IPS DF 4.7 (cell line): ENCODE results near the gene NIN.

Source experiments
- DNase-seq: peaks from one replicate; pipeline ENCODE4 v3.0.0-alpha.2; 2013; ENCODE audit warnings: low spot score; ENCODE audit errors: extremely low read depth

Gene NIN

GRCh38 chr14:50762931-50763300 is 68.0 kb downstream of the NIN start:
- DNase-seq: no peak

DNA sequence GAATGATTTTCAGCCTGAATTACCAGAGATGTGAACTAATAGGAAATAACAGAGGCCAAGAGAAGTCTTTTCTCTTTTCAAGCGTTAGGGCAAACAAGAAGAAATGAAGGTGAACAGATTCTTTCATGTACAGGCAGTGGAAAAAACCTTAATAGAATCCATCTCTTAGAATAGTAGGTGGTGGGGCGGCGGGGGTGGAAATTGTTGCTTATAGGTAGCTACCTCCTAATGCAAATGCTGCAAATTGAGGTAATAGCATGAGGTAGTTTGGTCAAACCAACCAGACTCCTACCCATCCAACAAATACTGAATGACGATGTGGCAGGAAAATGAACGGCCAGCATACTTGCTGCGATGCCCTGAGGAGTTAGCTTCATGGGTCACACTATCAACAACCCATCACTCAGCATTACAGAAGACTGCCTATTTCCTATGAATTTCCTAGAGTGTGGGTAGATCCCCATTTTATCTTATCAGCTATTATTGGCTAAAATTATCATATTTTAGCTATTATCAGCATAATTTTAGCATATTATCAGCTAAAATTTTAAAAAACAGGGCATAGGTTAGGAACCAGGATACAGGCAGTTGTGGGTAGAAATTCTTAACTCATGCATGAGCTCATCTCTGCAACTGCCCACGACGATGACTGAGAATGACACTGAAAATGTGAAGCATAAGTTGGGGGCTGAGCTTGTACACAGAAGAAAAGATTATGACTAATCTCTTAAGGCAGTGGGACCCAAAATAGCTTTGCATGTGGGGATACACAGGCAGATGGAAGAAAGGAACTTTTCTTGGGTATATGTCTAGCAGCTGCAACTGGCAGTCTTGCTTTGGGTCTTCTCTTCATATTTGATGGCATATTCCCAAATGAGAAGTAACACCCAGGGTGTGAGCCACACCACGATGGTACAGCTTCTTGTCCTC is 68.7 kb downstream of the NIN start:
- DNase-seq: no peak

GRCh38 chr14:50759800-50760543 is 71.0 kb downstream of the NIN start:
- DNase-seq: no peak

DNA sequence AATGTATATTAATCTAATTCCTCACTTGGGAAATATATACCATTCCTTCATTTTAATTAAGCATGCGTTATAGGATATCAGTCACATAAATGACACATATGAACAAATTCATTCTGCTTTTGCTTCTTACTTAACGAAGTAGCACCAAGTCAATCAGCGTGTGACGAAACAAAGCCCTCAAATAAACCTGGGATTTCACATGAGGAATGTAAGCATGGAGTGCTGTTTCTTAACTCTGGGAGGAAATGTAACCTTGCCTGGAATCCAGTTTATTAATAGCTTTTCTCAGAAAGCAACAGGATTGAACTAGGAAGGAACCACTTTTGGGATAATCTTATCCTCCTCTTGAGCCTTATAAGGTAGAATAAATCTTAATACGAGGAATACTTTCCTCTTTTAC is 72.0 kb downstream of the NIN start:
- no peak for DNase-seq

GRCh38 chr14:50758305-50758704 is 72.7 kb downstream of the NIN start:
- DNase-seq: no peak

GRCh38 chr14:50757702-50758101 is 73.3 kb downstream of the NIN start:
- no peak for DNase-seq

DNA sequence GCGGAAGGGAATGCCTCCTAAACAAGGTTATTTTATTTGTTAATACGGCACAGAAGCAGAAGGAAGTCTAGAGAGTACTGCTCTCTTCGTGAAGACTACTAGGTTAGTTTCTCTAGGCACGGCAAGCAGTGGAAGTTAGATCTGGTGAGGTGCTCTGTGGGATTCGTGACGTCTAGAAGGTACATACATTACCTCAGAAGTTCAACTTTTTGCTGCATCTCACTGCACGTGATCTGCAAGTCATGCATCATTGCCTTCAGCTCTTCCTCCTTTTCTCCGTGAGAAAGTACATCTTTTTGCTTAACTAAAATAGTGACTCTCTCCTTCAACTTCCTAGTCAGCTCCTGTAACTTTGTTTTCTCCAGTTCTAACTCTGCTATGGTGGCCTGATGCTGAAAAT is 74.7 kb downstream of the NIN start:
- no peak for DNase-seq

DNA sequence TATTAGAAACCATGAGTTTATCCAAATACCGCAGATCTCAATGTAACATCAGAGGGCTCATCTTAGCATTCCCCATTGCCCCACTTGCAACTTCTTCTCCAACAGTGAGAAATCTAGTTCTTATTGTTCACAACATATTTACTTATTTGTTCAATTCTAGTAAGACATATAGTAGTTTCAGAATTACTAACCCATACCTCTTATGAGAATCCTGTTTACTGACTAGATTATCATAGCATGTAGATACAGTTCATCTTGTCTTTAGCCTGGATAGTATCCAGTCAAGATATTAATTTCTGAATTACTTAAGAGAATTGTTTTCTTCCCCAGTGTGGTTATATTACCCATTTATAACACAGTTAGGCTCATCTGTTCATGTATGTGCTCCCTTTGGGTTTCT is 80.6 kb downstream of the NIN start:
- no peak for DNase-seq

- DNase-seq: no peak
Measured at GRCh38 chr14:50745401-50746058, 85.4 kb downstream of the NIN start.

DNA sequence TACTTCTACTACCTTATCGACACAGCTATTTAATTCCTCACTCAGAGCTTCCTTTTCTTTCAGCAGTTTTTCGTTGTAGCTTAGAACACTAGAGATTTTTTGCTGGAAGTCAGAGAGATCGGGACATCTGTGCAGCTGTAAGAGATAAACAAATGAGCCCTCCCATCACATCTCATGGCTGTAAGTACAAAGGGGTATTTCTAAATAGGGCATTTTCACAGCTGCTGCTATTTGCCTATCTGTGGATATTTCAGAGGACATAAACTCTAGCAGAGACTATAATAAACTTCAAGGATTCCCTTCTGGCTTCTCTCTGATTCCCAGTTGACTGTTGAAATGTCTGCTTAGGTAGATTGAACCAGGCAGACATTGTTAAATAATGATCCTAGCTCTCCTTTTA is 86.7 kb downstream of the NIN start:
- no peak for DNase-seq

GRCh38 chr14:50741567-50741966 is 89.4 kb downstream of the NIN start:
- no peak for DNase-seq

DNA sequence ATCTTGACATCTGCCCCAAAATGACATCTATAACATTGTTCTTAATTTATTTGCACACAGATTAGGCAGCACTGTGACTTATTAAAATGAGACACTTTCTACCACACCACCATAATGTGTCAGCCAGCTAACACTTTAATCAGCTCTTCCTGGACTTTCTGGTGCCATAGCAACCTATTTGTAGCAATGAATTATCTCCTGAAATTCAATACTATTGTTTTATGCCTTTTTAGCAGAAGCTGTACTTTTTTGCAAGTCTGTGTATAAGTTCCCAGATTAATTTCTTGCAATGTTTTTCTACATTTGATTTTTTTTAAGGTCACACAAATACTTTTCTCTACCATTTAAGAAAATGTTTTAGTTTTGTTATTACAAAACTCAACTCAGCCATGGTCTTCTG is 90.1 kb downstream of the NIN start:
- no peak for DNase-seq

DNA sequence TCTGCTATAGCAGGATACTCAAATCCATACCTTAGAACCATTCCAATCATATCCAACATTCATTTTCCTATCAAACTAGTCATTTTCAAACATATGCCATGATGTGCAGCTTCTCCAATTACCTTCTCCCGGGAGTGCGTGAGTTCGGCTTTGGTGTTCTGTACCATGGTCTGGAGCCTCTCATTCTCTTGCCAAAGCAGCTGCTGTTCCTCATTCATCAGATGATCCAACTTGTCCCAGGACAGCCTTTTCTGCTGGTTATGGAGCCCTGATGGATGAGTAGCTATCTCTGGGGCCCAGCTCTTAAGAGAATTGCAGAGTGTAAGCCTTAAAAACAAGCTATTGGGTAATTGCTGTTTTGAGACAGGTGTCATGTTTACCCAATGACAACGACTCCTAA is 91.8 kb downstream of the NIN start:
- no peak for DNase-seq

GRCh38 chr14:50736932-50737419 is 94.0 kb downstream of the NIN start:
- no peak for DNase-seq

GRCh38 chr14:50734950-50735695 is 95.8 kb downstream of the NIN start:
- DNase-seq: no peak

DNA sequence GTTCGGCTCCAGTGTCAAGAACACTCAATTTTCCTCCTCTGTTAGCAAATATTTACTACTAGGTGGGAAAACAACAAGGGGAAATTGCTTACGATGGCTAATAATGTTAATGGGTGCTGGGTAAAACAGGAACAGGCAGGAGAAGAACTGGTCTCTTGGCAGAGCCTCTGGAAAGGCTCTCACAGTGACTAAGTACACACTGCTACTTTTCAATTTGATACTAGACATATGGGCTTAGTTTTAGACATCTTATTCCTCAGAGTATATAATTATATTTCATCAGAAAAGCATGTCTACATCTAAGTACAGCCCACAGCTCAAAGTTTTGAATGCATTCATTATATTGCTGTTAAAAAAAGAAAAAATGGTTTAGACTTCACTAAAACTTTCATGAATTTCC is 97.5 kb downstream of the NIN start:
- no peak for DNase-seq

DNA sequence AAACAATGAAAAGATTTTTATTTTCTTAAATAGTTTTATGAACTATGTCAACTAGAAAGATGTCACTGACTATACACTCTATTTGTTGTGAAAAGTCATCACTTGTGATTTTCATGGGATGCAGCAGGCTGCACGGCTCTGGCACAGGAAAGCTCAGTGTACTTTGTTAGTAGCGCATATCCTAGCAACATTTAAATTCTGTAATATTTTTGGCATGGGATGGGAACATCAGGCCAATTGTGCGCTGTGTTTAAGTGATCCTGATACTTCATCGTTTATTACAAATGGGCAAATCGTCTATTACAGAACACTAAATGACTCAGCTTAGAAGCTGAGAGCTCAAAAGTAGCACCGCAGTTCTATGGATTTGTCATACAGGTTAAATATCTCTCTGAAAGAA is 102.1 kb downstream of the NIN start:
- DNase-seq: no peak

DNA sequence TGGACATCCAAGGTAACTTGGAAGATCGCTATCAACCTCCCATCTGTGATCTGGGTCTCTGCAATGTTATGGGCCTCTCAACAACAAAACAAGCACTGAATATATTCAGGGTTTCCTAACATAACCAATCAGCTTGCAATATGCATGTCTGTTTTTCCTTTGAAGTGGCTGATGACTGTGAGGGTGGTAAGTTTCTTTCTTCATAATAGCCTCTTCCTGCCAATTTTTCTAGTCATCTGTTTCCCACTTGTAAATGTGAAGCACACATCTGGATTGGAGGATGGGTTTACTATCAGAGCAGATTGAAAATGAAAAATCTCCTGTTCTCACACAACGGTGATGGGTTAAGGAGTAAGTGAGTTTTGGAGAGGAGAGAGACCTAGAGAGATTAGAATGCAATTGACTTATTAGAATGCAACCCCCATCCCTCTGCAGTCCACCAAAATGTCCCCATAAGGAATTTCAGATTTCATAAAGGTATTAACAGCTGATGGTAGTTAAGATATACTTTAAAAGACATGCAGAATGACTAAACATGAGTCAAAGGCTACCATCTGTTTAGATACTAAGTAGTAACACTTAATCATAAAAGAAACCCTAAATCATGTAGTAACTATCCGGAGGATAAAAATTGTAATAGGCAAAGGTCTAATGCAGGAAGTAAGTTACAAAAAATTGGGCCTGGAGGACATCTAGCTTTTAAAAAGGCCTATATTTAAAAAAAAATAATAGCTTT is 104.4 kb downstream of the NIN start:
- no peak for DNase-seq

GRCh38 chr14:50725761-50726160 is 105.2 kb downstream of the NIN start:
- no peak for DNase-seq

- no peak for DNase-seq
Measured at GRCh38 chr14:50719911-50720759, 110.8 kb downstream of the NIN start.
